OCI-LY7 (cell line): Measurements from ENCODE around the gene TM9SF4. TPM values are rescaled to one million over a fixed set of nuclear protein-coding genes. Genes with fewer than 3 reads are reported as not detected.

Experiments
- BruUV-seq: library from RNA; stranded (reverse); fragments of 400-500 nt; replicated peaks from 2 replicates; lab custom pipeline; 2021; lab: Mats Ljungman, UMichigan
- CTCF ChIA-PET: fragments of 300-600 bp; sonication (Branson Sonifier 250); formaldehyde crosslinking; loops from one replicate; lab custom pipeline; 2022; ENCODE audit warnings: antibody characterized with exemption; ENCODE audit not compliant: unreplicated experiment; lab: Charles Lee
- POLR2A ChIA-PET: fragments of 300-600 bp; sonication (Branson Sonifier 250); formaldehyde crosslinking; loops from one replicate; lab custom pipeline; 2022; ENCODE audit warnings: antibody characterized with exemption; lab: Charles Lee
- DNase-seq: peaks from one replicate; pipeline ENCODE4 v3.0.0-alpha.2; 2015; ENCODE audit warnings: low spot score
- H2AFZ ChIP-seq: fragments of 200-600 bp; sonication (generic), shearing (Covaris generic); 2 replicates; pipeline ENCODE4 v1.6.1; 2014; ENCODE audit warnings: mild to moderate bottlenecking, antibody characterized with exemption, low read length, moderate library complexity
- H3K27ac ChIP-seq: fragments of 200-600 bp; sonication (generic); 2 replicates; pipeline ENCODE4 v1.5.1; 2014; ENCODE audit warnings: mixed run types, low read depth, mild to moderate bottlenecking, moderate library complexity, low read length, inconsistent platforms; ENCODE audit not compliant: poor library complexity, severe bottlenecking
- H3K36me3 ChIP-seq: fragments of 200-600 bp; sonication (generic); 2 replicates; pipeline ENCODE4 v1.6.1; 2014; ENCODE audit warnings: mild to moderate bottlenecking, antibody characterized with exemption, low read length, moderate library complexity, mixed read lengths; ENCODE audit not compliant: insufficient read depth
- H3K4me1 ChIP-seq: fragments of 200-600 bp; sonication (generic); 2 replicates; pipeline ENCODE4 v1.5.1; 2014; ENCODE audit warnings: mild to moderate bottlenecking, low read length; ENCODE audit not compliant: insufficient read depth, poor library complexity, severe bottlenecking
- H3K4me2 ChIP-seq: fragments of 200-600 bp; sonication (generic); 2 replicates; pipeline ENCODE4 v1.6.1; 2014; ENCODE audit warnings: mild to moderate bottlenecking, low read length
- H3K4me3 ChIP-seq: fragments of 200-600 bp; sonication (generic); 2 replicates; pipeline ENCODE4 v1.5.1; 2014; ENCODE audit warnings: mild to moderate bottlenecking, low read depth, low read length; ENCODE audit not compliant: poor library complexity, severe bottlenecking
- H3K79me2 ChIP-seq: fragments of 200-600 bp; sonication (generic); 2 replicates; pipeline ENCODE4 v1.6.1; 2016; ENCODE audit warnings: low read depth, mild to moderate bottlenecking, low read length, moderate library complexity, mixed read lengths; ENCODE audit not compliant: insufficient read depth
- H3K9me2 ChIP-seq: fragments of 200-600 bp; sonication (generic); 2 replicates; pipeline ENCODE4 v1.6.1; 2016; ENCODE audit warnings: mild to moderate bottlenecking, low read length, mixed read lengths; ENCODE audit not compliant: insufficient read depth
- H3K9me3 ChIP-seq: fragments of 200-600 bp; sonication (generic); 2 replicates; pipeline ENCODE4 v1.6.1; 2014; ENCODE audit warnings: mild to moderate bottlenecking, mixed run types, low read length, mixed read lengths
- H4K20me1 ChIP-seq: fragments of 200-600 bp; sonication (generic); 2 replicates; pipeline ENCODE4 v1.6.1; 2014; ENCODE audit warnings: mild to moderate bottlenecking, antibody characterized with exemption, low read length, moderate library complexity, mixed read lengths; ENCODE audit not compliant: insufficient read depth
- EZH2phosphoT487 ChIP-seq: fragments of 200-600 bp; sonication (generic); IDR thresholded peaks from 2 replicates; pipeline ENCODE4 v1.6.1; 2018; ENCODE audit warnings: low read depth, borderline replicate concordance, mild to moderate bottlenecking, mixed run types, antibody characterized with exemption, low read length, moderate library complexity, mixed read lengths
- intact Hi-C: fragments of 100-400 bp; cut with micrococcal nuclease; formaldehyde crosslinking; loops from one replicate; pipeline ENCODE4 v1.10.0; 2022; ENCODE audit not compliant: unreplicated experiment
- total RNA-seq, 2 experiments: library from RNA; depleted of rRNA in 1 of 2; stranded (reverse); fragments of >200 nt in 1 of 2; shearing (Covaris generic) in 1 of 2; gene quantifications; 2 replicates each; pipeline ENCODE4 v1.2.3, GENCODE V29; 2014 to 2022
- TF ChIP-seq, protein P1 (sequence below): fragments of 200-600 bp; sonication (generic); conservative IDR thresholded peaks from 2 replicates; pipeline ENCODE4 v1.5.1; 2014; ENCODE audit warnings: mild to moderate bottlenecking, antibody characterized with exemption, low read length, moderate library complexity, mixed read lengths

TM9SF4 gene
- total RNA-seq, 2 experiments from 2014 or later, result 20.8 to 38.9 TPM

DNA sequence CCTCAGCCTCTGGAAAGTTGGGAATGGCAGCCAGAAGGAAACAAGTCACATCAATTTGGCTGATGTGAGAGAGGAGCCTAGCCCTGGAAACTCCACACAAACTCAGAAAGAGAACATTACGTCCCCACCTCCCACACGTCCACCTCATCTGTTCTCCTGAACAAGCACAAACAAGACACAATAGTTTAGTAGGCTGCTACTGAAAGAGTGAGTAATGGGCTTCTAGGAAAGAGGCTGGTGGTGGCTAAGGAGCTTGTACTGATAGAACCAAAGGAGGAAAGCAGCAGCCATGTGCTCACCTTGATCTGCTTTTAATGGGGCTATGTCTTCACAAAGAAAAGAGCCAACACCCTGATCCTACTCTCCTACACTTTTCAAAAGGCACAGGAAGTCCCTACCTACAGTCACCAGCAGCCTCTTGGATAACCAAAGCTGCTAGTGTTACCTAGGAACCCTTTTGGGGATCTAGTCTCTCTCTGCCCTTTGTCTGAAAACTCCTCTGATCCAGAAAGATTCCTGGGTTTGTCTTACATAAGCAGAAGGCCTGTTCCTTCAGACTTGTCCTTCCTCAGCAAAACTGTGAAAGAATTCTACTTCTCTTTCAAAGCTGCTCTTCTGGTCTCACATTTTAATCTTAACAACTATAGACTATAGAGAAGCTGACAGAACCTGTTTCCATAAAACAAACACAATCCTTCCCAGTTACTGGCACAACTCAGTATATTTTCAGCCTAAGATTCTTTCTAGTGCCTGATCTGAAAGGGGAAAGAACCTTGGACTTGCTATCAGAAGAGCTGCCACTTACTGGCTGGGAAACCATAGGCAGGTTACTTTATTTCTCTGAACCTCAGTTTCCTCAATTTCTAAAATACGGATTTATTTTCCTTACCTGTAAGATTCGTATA, 94.9 kb downstream of the TM9SF4 start:
- POLR2A ChIA-PET, result interaction anchor here (0.6 to 1.7 kb wide), 4 partner anchors 81 to 155 kb away, joined by 4 to 7 read pairs (median 4); no protein-coding TSS in a partner anchor
- Histone ChIP-seq H3K9me2 (no peaks in the 10 kb centered on the region), H4K20me1 (peaks cover 28% of the 10 kb centered on the region; the same call in 1 of the 2 replicates), H3K9me3 (no peaks in the 10 kb centered on the region), H3K4me1 (peaks cover 39% of the 10 kb centered on the region), H3K79me2 (peaks cover 94% of the 10 kb centered on the region), H3K27ac (peak overlapping the region; percentile 62), H3K4me2 (peak overlapping the region; percentile 100), H3K36me3 (peaks cover 63% of the 10 kb centered on the region), H2AFZ (no peak overlapping the region), H3K4me3 (peak overlapping the region; percentile 93)
- DNase-seq, result no peak
- TF ChIP-seq, protein P1, sequence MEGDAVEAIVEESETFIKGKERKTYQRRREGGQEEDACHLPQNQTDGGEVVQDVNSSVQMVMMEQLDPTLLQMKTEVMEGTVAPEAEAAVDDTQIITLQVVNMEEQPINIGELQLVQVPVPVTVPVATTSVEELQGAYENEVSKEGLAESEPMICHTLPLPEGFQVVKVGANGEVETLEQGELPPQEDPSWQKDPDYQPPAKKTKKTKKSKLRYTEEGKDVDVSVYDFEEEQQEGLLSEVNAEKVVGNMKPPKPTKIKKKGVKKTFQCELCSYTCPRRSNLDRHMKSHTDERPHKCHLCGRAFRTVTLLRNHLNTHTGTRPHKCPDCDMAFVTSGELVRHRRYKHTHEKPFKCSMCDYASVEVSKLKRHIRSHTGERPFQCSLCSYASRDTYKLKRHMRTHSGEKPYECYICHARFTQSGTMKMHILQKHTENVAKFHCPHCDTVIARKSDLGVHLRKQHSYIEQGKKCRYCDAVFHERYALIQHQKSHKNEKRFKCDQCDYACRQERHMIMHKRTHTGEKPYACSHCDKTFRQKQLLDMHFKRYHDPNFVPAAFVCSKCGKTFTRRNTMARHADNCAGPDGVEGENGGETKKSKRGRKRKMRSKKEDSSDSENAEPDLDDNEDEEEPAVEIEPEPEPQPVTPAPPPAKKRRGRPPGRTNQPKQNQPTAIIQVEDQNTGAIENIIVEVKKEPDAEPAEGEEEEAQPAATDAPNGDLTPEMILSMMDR, result 0 out of 2 replicates have a peak, but pooled peaks have one; percentile 13
- no peak for TF ChIP-seq EZH2phosphoT487
- no TSS peak for BruUV-seq
- CTCF ChIA-PET, result no interaction called here
- intact Hi-C loops, result no loop called here

DNA sequence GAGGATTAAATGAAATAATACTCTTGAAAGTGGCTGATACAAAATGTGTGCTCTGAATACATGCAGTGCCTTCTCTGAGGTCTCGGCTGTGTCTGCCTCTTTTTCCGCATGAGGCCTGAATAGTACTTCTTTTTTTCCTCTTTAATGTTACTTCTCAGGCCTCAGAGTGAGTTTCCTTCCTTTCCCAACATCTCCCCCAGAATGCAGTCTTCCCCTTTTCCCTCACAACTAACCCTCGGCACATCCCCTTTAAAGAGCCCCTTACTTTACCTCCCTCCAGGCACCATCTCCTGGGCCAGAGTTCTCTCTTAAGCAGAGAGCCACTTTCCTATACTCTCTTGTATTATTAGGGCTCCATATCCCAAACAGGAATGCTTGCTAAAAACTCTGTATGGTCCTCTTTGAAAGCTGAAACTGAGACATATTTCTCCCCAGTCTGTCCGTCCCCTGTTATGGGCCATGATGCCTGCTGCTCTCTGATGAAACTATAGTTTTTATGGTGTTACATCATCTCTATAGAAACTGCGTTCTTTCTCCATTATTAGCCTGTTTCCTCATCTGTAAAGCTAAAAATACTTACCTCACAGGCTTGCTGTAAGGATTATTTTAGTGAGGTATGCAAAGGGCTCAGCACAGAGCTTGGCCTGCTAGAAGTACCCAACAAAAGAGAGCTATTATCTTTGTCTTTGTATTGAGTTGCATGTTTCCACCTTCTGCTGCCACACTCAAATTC, 95.8 kb downstream of the TM9SF4 start:
- peaks cover 91% of the 10 kb centered on the region for H3K79me2 ChIP-seq
- peaks cover 62% of the 10 kb centered on the region for H3K36me3 ChIP-seq
- ChIA-PET POLR2A (interaction anchor here (0.6 to 1.7 kb wide), 4 partner anchors 80 to 154 kb away, joined by 4 to 7 read pairs (median 4); no protein-coding TSS in a partner anchor), CTCF (no interaction called here)
- peak overlapping the region; percentile 100 for H3K4me2 ChIP-seq
- no peaks in the 10 kb centered on the region for H3K9me3 ChIP-seq
- peaks cover 28% of the 10 kb centered on the region; the same call in 1 of the 2 replicates for H4K20me1 ChIP-seq
- intact Hi-C loops, result no loop called here
- no peak for TF ChIP-seq EZH2phosphoT487
- TF ChIP-seq, protein P1, result no peak
- H3K4me3 ChIP-seq, result peak overlapping the region; percentile 93
- H3K27ac ChIP-seq, result peak overlapping the region; percentile 62
- H3K9me2 ChIP-seq, result no peaks in the 10 kb centered on the region
- BruUV-seq, result TSS peak; percentile 60
- peak; percentile 49 for DNase-seq
- H2AFZ ChIP-seq, result no peak overlapping the region
- H3K4me1 ChIP-seq, result peaks cover 41% of the 10 kb centered on the region
